ENCODE measurements around the gene SBK1.

The SBK1 gene

DNA sequence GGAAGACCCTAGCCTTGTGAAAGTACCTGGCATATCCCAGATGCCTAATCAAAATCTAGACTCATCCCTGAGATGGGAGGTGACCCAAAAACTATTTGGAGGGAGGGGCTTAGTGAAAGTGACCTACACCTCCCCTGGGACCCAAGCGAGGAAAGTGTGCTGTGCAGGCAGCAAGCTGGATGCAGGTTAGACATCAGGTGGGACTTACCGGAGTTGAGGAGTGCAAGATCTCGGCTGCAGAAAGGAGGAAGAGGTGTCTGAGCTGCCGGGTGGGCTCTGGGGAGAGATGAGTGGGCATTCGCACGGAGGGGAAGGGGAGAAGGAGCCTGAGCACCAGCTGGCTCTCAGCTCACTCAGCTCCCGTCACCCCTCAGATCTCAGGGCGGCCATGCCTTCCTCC is 10.3 kb upstream of the SBK1 start:
- no peak for DNase-seq (ENCODE audit: low read depth)

DNA sequence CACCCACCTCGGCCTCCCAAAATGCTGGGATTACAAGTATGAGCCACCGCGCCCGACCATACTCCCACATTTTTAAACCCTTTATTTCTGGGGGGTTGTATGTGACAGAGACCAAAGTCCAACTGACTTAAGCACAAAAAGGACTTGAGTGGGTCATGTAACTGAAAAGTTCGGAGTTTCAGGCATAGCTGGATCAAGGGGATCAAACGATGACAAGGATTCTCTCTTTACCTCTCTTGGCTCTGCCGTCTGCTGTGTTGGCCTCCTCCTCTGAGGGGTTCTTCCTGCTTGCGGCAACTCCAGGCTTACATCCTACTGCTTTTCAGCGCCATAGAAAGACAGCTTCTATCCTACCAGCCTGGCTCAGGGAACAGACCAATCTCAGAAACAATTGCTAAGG is 9.2 kb upstream of the SBK1 start:
- DNase-seq (ENCODE audit: low read depth), result no peak

DNA sequence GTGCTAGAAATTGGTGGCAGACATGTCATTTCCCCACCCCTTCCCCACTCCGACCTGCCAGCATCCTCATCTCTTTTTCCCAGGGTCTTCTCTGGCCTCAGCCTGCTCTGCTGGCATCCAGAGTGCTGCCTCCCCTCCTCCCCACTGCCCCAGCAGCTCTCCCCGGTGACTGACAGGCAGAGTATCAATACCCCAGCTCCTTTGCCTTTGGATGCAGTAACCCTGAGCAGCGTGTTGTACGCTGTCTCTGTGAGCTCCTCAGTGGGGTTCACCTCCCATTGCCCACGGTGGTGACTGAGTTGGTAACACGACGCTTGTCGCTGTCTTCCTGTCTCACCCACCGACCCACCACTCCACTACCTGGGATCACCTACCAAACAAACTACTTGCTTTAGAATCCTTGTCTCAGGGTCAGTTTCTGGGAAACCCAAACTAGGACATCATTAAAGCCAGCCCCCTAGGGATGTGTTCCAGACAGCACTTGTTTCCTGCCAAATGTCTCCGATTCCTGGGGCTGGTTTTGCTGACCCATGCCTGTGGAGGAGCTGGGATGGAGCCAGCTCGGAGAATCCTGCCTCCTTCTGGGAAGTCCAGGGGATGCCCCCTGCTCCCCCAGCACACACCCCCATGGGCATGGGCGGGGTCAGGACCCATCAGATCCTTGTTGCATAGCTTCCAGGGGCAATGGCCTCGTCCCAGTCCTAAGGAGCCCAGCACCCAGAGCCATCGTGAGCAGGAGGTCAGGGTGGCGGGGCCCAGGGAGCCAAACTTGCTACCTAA is 8.3 kb upstream of the SBK1 start:
- no peak for DNase-seq (ENCODE audit: low read depth)

DNA sequence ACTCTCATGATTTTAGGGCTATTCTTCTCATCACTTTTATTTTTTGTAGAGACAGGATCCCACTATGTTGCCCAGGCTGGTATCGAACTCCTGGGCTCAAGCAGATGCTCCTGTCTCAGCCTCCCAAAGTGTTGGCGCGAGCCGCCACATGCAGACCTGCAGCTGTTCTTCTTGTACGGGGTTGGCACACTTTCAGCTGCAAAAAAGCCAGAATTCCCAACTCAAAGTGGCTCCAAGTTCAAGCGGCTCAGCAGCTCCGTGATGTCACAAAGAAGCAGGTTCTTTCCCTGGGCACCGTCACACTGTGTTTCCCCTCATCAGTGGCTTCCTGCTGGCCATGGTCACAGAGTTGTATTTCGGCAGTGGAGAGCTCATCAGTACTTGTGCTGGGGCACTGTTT is 6.7 kb upstream of the SBK1 start:
- no peak for DNase-seq (ENCODE audit: low read depth)

DNA sequence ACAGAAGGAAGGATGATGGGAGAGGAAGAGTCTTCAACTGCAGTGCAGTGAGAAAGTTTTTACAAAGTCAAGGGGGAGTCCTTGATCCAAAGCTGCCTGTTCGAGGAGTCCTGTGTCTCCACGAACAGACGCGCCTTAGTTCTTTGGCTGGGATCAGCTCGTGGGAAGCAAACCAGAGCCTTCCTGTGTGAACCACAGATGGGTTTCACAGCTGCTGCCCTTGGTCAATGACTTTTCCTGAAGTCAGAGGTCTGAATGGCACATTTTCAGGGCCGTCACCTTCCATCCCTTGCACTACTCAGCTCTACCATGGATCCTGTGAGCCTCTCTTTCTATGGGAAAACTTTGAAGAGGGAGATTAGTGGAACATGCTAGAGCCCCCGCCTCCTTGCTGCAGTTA is 4.2 kb upstream of the SBK1 start:
- no peak for DNase-seq (ENCODE audit: low read depth)

DNA sequence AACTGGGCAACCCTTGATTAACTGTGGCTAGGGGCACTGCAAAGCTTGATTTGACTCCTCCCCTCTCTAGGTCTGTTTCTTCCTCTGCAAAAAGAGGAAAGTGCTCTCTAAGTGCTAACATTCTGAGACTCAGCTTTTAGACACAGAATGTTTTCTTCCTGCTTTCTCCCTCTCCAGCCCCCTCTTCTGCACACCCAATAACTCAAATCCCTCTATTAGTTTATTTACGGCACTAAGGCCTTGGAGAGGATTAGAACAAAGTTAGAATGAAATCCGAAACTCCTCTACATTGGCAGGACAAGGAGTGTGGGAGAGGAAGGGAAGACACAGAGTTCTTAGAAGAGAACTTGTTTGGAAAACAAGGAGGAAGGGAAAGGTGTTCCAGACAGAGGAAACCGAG is 3.3 kb upstream of the SBK1 start:
- DNase-seq (ENCODE audit: low read depth), result no peak

DNA sequence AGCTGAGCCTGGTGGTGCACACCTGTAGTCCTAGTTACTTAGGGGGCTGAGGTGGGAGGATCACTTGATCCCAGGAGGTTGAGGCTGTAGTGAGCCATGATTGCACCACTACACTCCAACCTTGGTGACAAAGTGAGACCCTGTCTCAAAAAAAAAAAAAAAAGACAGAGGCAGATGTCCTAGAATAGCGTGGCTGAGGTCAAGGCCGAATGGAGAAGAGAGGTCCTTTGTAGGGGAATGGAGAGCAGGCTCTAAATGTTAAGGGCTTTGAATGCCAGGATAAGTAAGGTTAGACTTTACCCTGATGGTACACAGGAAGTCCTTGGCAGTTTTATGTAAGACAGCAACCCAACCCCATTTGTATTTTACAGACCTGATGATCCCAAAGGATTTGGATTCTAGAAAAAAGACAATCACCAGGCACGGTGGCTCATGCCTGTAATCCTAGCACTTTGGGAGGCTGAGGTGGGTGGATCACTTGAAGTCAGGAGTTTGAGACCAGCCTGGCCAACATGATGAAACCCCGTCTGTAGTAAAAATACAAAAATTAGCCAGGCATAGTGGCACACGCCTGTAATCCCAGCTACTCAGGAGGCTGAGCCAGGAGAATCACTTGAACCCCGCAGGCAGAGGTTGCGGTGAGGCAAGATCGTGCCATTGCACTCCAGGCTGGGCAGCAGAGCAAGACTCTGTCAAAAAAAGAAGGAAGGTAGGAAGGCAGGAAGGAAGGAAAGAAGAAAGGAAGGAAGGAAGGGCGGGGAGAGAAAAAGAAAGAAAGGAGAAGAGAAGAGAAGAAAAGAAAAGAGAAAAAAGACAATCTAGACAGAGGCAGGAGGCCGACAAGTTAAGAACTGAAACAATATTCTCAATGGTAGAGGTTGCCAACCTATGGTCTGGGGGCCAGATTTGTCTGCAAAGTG is 2.1 kb upstream of the SBK1 start:
- DNase-seq (ENCODE audit: low read depth), result no peak

DNA sequence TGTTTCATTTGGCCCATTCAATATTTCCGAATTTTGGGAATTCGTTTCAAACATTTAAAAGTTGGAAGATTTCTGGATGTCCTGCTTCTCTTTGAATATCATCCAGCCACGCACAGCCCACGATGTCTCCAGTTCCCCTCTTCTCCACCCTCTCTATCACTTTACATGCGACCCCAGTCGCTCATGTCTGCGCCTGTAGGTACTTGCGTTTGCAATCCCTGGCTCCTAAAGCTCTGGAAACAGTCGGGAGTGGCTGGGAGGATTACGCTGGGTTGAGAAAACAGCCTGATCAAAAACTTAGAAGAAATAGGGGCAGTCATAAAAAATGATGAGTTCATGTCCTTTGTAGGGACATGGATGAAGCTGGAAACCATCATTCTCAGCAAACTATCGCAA is 1.5 kb upstream of the SBK1 start:
- DNase-seq (ENCODE audit: low read depth), result no peak

DNA sequence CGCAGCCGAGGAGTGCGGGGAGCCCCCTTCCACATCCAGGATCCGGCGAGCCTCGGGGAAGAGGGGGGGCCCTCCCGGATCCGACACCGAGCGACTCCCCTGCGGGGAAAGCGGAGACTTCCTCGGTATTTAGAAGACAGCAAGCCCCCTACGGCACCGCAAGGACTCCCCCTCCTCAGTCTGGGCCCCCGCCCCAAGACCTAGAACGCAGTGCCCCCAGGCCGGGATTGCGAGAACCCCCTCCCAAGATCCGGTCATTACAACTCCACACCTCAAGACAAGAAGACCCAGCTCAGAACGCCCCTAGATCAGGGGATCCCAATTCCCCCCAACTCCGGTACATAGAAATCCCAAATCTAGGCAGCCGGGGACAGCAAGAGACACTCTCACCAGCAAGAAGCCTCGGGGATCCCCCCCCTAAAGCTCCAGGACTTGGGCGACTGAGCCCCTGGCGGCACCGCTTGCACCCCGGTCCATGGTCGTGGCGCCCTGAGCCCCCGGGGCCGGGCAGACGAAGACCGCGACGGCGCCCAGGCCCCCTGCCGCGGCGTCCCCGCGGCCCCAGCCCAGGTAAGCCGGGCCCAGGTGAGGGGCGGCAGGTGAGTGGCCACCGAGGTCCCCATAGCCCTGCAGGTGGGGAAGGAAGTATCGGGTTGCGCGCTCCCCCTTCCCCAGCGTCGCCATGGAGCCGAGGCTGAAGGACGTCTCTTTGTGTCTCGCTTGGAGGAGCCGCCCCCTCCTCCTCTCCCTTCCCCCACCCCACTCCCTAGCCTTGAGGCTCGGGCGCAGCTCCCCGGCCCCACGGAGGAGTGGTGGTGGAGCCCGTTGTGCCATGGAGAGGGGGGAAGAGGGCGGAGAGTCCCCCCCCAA is 641 bp downstream of the SBK1 start:
- no peak for DNase-seq (ENCODE audit: low read depth)

DNA sequence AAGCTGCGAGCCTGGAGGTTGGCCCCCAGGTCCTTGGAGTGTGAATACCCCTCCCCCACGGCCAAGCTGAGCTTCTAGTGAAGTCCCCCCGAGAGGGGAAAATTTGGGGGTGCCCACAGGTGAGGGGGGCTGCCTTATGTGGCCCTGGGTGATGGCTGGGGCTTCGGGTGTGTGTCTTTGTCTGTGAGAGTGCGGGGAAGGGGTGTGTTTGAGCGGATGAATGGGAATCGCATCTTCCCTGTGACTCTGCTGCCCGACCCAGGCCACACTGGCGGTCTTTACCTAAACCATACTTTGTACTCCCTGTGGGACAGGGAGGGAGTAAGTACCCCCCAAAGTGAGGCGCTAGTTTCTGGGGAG is 1.3 kb downstream of the SBK1 start:
- DNase-seq (ENCODE audit: low read depth), result no peak

DNA sequence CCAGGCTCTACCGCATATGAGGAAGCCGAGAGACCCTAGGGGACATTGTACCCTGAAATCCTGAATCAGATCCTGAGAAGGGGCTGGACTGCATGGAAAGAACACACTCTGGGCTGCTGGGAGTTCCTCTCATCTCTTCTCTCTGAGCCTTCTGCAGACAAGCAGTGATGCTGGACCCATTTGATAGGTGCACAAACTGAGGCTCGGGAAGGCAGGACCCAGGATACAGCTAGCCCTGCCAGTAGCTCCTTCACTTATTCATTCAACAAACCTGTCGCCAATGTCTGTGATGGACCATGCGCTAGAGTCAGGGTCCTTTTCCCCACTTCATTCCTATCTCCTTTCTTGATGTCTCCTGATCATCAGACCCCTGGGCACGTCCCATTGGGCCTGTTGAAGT is 1.9 kb downstream of the SBK1 start:
- no peak for DNase-seq (ENCODE audit: low read depth)

DNA sequence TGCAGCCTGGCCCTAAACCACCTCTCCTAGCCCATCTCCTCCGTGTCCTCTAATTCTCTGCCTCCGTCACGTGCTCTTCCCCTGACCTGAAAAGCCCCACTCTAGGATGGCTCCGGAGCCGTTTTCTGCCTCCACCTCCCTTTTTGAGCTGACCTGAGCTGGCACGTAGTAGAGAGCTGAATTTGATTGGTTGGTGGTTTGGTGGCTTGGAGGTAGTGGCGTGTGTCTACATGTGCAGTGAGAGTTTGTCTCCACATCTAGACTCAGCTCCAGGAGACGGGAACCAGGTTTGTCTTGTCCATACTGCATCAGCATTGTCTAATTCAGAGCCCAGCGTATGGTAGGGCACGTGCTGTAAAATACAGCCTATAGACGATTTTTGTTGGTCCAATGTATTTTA is 3.0 kb downstream of the SBK1 start:
- no peak for DNase-seq (ENCODE audit: low read depth)

DNA sequence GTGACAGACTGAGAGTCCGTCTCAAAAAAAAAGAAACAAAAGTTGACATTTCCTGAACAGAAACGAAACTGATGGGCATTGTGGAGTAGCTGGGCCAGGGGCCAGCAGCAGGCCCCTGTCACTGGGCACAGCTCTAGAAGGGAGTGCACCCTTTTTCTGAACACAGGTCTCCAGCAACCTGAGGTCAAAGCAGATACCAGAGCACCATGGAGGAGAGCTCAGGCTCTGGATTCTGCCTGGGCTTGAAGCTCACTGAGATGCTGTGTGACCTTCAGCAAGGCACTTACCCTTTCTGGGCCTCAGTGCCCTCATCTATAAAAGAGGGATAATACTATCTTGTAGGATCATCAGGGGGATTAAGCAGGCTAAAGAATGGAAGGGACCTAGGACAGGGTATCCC is 5.0 kb downstream of the SBK1 start:
- DNase-seq (ENCODE audit: low read depth), result no peak

DNA sequence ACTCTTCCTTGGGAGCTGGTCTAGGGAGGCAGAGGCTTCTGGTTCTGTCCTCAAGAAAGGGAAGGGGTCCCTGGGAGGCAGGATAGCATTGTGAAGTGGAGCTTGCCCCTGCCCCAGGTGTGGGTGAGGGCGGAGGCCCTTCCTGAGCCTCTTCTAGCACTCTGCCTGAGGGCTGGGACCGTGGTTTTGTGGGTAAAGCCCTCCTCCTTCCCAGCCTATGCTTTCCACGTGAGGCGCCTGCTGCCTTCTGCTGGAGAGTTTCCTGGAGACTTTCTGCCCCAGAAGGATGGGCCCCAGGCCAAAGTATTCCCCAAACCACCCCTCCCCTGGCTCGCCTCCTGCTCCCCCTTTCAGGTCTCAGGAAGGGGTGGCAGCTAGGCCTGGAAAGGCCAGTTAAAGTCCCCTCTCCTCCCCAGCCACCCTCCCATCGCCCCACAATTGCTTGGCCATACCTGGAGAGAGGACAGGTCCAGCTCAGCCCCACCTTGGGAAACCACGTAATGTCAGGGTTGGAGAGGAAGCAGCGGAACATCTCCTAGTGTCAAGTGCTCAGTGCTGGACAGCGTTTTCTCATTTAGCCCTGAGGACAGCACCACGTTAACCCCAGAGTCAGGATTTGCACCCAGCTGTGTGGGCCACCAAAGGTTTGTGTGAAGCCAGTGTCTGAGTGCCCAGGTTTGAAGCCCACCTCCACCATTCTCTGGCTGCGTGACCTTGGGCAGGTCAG is 5.6 kb downstream of the SBK1 start:
- no peak for DNase-seq (ENCODE audit: low read depth)

DNA sequence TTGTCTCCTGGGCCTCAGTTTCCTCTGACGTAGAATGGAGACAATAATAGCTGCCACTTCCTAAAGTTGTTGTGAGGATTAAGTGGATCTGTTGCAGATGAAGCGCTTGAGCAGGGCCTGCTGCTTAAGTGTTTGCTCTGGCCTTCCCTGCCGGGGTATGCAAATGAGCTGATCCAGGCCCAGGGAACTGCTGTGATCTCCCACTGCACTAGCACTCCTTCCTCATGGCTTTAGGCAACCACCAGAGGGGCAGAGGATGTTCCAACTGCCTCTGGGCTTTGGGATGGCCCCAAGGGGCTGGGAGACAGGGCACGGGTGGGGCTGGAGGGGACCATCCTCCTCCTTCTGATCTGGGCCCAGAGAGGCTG is 6.2 kb downstream of the SBK1 start:
- DNase-seq (ENCODE audit: low read depth), result no peak

DNA sequence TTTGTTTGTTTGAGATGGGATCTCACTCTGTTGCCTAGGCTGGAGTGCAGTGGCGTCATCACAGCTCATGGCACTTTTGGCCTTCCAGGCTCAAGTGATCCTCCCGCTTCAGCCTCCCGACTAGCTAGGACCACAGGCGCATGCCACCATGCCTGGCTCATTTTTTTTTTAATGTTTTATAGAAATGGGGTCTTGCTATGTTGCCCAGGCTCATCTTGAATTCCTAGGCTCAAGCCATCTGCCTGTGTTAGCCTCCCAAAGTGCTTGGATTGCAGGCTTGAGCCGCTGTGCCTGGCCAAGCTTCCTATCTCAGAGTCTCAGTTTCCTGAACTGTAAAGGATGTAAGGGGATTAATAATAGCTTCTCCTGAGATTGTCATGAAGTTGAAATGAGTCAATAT is 8.0 kb downstream of the SBK1 start:
- no peak for DNase-seq (ENCODE audit: low read depth)

DNA sequence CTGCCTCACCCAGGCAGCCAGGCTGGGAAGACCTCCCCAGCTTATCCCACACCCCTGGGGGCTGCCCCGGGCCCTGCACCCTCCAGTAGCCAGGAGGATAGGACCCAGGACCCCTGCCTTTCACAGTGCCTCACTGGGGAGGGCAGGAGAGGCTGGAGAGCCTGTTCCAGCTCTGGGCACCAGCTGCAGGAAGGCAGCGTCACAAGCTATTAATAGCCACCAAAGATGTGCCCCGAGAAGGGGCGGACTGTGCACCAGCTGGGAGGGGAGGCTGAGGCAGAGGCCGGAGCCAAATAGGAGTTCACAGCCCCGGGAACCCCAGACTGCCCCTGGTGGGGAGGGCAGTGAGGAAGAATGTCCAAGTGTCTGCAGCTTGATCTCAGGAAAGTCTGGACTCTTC is 8.8 kb downstream of the SBK1 start:
- DNase-seq (ENCODE audit: low read depth), result no peak

DNA sequence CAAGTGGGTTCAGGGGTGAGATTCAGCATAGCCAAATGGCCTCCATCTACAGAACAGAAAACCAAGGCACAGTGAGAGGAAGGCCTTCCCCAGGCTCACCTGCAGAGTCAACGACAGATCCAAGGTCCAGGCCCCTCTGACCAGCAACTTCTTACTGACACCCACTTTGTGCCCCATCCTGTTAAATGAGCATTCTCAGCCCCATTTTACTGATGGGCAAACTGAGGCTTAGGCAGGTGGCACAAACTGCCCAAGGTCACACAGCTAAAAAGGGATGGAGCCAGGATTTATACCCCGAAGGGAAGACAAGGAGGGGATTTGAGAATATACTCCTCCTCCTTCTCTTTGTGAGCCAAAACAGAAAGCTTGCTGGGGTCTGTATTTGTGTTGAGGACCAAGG is 9.3 kb downstream of the SBK1 start:
- DNase-seq (ENCODE audit: low read depth), result no peak

DNA sequence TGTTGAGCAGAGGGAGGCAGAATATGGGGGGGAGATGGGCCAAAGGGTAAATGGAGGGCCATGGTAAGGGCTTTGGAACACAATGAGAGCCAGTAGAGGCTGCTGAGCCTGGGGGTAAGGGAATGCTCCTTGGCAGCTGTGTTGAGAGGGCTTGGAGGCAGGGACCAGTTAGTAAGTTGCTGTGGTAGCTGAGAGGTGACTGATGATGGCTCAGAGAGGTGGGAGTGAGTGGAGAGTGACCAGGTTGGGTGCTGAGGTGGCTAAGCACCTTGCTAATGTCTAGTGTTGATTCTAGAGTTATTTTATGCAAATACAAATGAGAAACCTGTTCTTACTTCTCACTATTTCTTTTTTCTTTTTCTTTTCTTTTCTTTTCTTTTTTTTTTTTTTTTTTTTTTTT is 10.8 kb downstream of the SBK1 start:
- no peak for DNase-seq (ENCODE audit: low read depth)

DNA sequence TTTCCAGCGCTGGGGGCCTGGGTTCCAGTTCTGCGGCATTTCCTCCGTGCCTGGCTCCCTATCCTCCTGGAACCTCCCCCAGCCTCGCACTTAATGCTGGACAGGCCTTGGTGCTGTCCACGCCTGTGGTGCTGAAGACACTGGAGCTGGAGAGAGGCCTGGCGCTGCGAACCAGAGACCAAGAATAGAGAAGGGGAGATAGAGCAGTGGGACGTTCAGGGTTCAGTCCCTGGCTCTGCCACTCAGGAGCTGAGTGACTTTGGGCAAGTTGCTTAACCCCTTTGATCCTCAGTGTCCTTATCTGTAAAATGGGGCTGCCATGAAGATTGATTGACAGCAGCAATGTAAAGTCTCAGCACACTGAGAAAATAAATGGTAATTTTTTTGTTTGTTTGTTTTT is 11.9 kb downstream of the SBK1 start:
- DNase-seq (ENCODE audit: low read depth), result no peak

DNA sequence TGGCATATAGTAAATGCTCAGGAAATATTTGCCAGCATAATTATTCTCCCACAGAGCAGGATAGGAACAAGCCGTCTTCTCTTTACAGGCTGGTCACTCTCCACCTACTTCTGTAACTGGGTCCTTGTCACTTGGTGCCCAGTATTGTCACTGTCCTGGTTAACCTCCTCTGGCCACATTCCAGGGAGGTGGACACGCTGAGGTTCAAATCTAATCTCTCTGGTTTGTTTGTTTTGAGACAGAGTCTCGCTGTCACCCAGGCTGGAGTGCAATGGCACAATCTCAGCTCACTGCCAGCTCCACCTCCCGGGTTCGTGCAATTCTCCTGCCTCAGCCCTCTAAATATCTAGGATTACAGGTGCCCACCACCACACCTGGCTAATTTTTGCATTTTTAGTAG is 15.6 kb downstream of the SBK1 start:
- DNase-seq (ENCODE audit: low read depth), result no peak

Data from stimulated activated CD8-positive, alpha-beta memory T cell treated with anti-CD3 and anti-CD28 coated beads, Interleukin-15, amount 100 ng/mL, for 24 hours (primary cell).